ENCODE results near the gene HSPA1A.
"Not testable (repeated sequence)": the region's sequence is repeated elsewhere in the genome, so short reads cannot be mapped to it uniquely, and the experiment has no call there.

Gene HSPA1A

DNA sequence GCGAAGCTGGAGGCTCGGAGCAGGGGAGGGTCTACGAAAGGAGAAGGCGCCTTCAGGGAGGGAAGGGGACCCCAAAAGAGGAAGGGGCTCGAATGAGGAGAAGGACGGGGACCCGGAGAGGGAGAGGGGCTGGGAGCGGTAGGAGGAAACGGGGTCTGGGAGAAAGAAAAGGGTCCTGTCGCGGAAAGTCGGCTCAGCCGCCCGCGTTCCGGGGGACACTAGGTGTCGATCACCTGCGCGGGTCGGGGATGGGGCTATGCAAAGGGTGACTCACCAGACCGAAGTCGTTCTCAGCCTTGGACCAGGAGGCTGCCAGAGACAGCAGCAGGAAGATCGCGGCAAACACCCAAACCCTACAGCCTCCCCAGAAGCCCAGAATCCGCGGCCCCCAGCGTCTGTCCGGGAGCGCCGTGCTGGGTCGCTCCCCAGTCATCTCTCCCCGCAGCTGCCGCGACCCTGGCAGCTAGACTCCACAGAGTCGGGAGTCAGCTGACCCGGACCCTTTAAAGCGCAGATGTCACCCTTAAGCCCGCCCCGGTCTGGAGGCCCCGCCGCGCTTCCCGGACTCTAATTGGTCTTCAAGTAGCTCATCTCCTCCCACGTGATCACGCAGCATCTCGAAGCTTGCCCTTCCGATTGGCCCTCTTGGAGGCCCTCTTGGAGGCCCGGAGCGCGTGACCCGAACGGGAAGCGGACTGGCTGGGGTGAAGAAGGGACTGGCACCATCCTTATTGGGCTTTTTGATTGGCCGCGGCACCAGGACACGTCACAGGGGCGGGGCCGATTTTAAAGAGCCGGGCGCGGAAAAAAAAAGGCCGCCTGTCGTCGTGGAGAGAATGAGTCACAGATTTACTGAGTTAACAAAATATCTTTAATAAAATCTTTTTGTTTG, 47.2 kb downstream of the HSPA1A start, which contains the start of gene NEU1 (continued):
- TF ChIP-seq ZNF548 (tag by site-specific recombination; IDR thresholded peaks at IDR 0.05) = peak; percentile 75
- TF ChIP-seq, protein P1, sequence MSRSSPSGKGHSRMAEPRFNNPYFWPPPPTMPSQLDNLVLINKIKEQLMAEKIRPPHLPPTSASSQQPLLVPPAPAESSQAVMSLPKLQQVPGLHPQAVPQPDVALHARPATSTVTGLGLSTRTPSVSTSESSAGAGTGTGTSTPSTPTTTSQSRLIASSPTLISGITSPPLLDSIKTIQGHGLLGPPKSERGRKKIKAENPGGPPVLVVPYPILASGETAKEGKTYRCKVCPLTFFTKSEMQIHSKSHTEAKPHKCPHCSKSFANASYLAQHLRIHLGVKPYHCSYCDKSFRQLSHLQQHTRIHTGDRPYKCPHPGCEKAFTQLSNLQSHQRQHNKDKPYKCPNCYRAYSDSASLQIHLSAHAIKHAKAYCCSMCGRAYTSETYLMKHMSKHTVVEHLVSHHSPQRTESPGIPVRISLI (tag by site-specific recombination; IDR thresholded peaks at IDR 0.05) = no peak
- TF ChIP-seq ZNF184 (tag by site-specific recombination; IDR thresholded peaks at IDR 0.05) = no peak
- TF ChIP-seq KLF10 (tag by site-specific recombination; IDR thresholded peaks at IDR 0.05) = peak; percentile 88; the same call in 1 of the 2 replicates
- no peak for TF ChIP-seq ZNF626 (tag by site-specific recombination; IDR thresholded peaks at IDR 0.05)
- no peak for TF ChIP-seq ZNF704 (tag by site-specific recombination; IDR thresholded peaks at IDR 0.05)
- no peak for TF ChIP-seq ZNF37A (tag by site-specific recombination; IDR thresholded peaks at IDR 0.05)
- TF ChIP-seq ZNF530 (tag by site-specific recombination; IDR thresholded peaks at IDR 0.05; ENCODE audit: low read depth) = no peak
- no peak for TF ChIP-seq ZNF266 (tag by site-specific recombination; IDR thresholded peaks at IDR 0.05; ENCODE audit: low read depth)
- TF ChIP-seq BCL6B (tag by site-specific recombination; IDR thresholded peaks at IDR 0.05) = no peak
- TF ChIP-seq ZNF561 (tag by site-specific recombination; IDR thresholded peaks at IDR 0.05; ENCODE audit: borderline replicate concordance) = peak; percentile 50; the same call in 1 of the 2 replicates
- peak; percentile 85; the same call in 1 of the 2 replicates for TF ChIP-seq HIC1 (tag by site-specific recombination; IDR thresholded peaks at IDR 0.05)
- no peak for TF ChIP-seq ZBTB21 (tag by site-specific recombination; IDR thresholded peaks at IDR 0.05)
- TF ChIP-seq, protein P2, sequence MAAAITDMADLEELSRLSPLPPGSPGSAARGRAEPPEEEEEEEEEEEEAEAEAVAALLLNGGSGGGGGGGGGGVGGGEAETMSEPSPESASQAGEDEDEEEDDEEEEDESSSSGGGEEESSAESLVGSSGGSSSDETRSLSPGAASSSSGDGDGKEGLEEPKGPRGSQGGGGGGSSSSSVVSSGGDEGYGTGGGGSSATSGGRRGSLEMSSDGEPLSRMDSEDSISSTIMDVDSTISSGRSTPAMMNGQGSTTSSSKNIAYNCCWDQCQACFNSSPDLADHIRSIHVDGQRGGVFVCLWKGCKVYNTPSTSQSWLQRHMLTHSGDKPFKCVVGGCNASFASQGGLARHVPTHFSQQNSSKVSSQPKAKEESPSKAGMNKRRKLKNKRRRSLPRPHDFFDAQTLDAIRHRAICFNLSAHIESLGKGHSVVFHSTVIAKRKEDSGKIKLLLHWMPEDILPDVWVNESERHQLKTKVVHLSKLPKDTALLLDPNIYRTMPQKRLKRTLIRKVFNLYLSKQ (tag by site-specific recombination; IDR thresholded peaks at IDR 0.05; ENCODE audit: borderline replicate concordance) = no peak
- no peak for TF ChIP-seq ZNF341 (tag by site-specific recombination; IDR thresholded peaks at IDR 0.05; ENCODE audit: low read depth)

GRCh38 chr6:31864123-31864562, 48.8 kb downstream of the HSPA1A start:
- Histone ChIP-seq H3K4me3 (ENCODE audit: low read depth, low read length) (peak overlapping the region; percentile 49), H3K27ac (ENCODE audit: extremely low read depth, low read depth, low read length) (peak overlapping the region; percentile 27; the same call in 1 of the 2 replicates), H3K36me3 (ENCODE audit: control insufficient read depth in 2 of 2, insufficient read depth in 1 of 2, low read length in 2 of 2) (peaks cover 0 to 23% of the 10 kb centered on the region in 2 experiments; a peak in 1 of 3 replicates)
- TF ChIP-seq CTCF (tag by site-specific recombination; IDR thresholded peaks at IDR 0.05) = 0 out of 2 replicates have a peak, but pooled peaks have one; percentile 3
- not testable (repeated sequence) for H3K4me1 ChIP-seq (ENCODE audit: control insufficient read depth, insufficient read depth, low read length); H3K9me3 ChIP-seq (ENCODE audit: control insufficient read depth, insufficient read depth, low read depth, low read length)
- ChIA-PET CTCF (interaction anchor here (0.5 to 7.0 kb wide), 8 partner anchors 24 to 184 kb away, joined by 3 to 53 read pairs (median 4); partner anchors contain the start of gene DDAH2), POLR2A (interaction anchor here (0.6 to 5.0 kb wide), 20 partner anchors 12 to 1481 kb away, joined by 4 to 125 read pairs (median 12); partner anchors contain the start of genes ABHD16A, BAG6, C6orf47 and DDX39B)

Measured in HEK293 (cell line).